ENCODE results near the gene ARL8B. TPM values are rescaled to one million over a fixed set of nuclear protein-coding genes. Genes with fewer than 3 reads are reported as not detected.

Gene ARL8B
- total and polyA plus RNA-seq, 2 donors (not counting 1 experiment from before 2014, with no cell fraction given) = 74.8 to 98.4 TPM

- no peaks in the 10 kb centered on the region for H3K27me3 ChIP-seq (ENCODE audit: control insufficient read depth, insufficient read depth, low read length)
- H3K9ac ChIP-seq (ENCODE audit: insufficient read depth, low read length) = no peak overlapping the region
- H3K4me2 ChIP-seq (ENCODE audit: extremely low read depth, insufficient read depth, low read length) = no peak overlapping the region
- H4K20me1 ChIP-seq (ENCODE audit: control insufficient read depth, extremely low read depth, insufficient read depth, low read length) = no peaks in the 10 kb centered on the region
- TF ChIP-seq EZH2 (IDR thresholded peaks at IDR 0.05; ENCODE audit: low read length, missing control alignments) (no peak), CTCF (conservative IDR thresholded peaks at IDR 0.05 in 1 of 2, IDR thresholded peaks at IDR 0.05 in 1 of 2; ENCODE audit: low read depth in 1 of 2, low read length in 2 of 2) (no peak)
- peaks cover 3% of the 10 kb centered on the region for H3K36me3 ChIP-seq (ENCODE audit: control insufficient read depth, insufficient read depth, low read length)
- DNase-seq (ENCODE audit: low read depth in 2 of 2) = no peak
- peaks cover 2% of the 10 kb centered on the region for H3K4me1 ChIP-seq (ENCODE audit: control insufficient read depth, extremely low read depth, insufficient read depth, low read length)
- no peaks in the 10 kb centered on the region for H3K9me3 ChIP-seq (ENCODE audit: control insufficient read depth, insufficient read depth, low read depth, low read length)
- no peak overlapping the region for H2AFZ ChIP-seq (ENCODE audit: low read length)
- H3K4me3 ChIP-seq (replicated peaks in 1 of 4; ENCODE audit: control extremely low read depth in 1 of 4, insufficient read depth in 1 of 4, low read depth in 3 of 4, low read length in 4 of 4) = no peak overlapping the region
- H3K79me2 ChIP-seq (ENCODE audit: control insufficient read depth, insufficient read depth, low read length) = no peaks in the 10 kb centered on the region
- no peak overlapping the region for H3K27ac ChIP-seq (ENCODE audit: insufficient read depth, low read length)
Measured at GRCh38 chr3:5219216-5219615, 97.1 kb downstream of the ARL8B start.

- Histone ChIP-seq H3K36me3 (ENCODE audit: control insufficient read depth, insufficient read depth, low read length) (peaks cover 3% of the 10 kb centered on the region), H3K9ac (ENCODE audit: insufficient read depth, low read length) (no peak overlapping the region), H3K27ac (ENCODE audit: insufficient read depth, low read length) (no peak overlapping the region), H2AFZ (ENCODE audit: low read length) (no peak overlapping the region), H3K9me3 (ENCODE audit: control insufficient read depth, insufficient read depth, low read depth, low read length) (no peaks in the 10 kb centered on the region), H3K79me2 (ENCODE audit: control insufficient read depth, insufficient read depth, low read length) (no peaks in the 10 kb centered on the region), H3K27me3 (ENCODE audit: control insufficient read depth, insufficient read depth, low read length) (no peaks in the 10 kb centered on the region), H3K4me1 (ENCODE audit: control insufficient read depth, extremely low read depth, insufficient read depth, low read length) (peaks cover 2% of the 10 kb centered on the region), H4K20me1 (ENCODE audit: control insufficient read depth, extremely low read depth, insufficient read depth, low read length) (no peaks in the 10 kb centered on the region), H3K4me2 (ENCODE audit: extremely low read depth, insufficient read depth, low read length) (no peak overlapping the region), H3K4me3 (replicated peaks in 1 of 4; ENCODE audit: control extremely low read depth in 1 of 4, insufficient read depth in 1 of 4, low read depth in 3 of 4, low read length in 4 of 4) (no peak overlapping the region)
- no peak for DNase-seq (ENCODE audit: low read depth in 2 of 2)
- TF ChIP-seq EZH2 (IDR thresholded peaks at IDR 0.05; ENCODE audit: low read length, missing control alignments) (no peak), CTCF (conservative IDR thresholded peaks at IDR 0.05 in 1 of 2, IDR thresholded peaks at IDR 0.05 in 1 of 2; ENCODE audit: low read depth in 1 of 2, low read length in 2 of 2) (no peak)
Measured at GRCh38 chr3:5220193-5220592, 98.1 kb downstream of the ARL8B start.

- no peaks in the 10 kb centered on the region for H3K27me3 ChIP-seq (ENCODE audit: control insufficient read depth, insufficient read depth, low read length)
- no peaks in the 10 kb centered on the region for H3K9me3 ChIP-seq (ENCODE audit: control insufficient read depth, insufficient read depth, low read depth, low read length)
- H4K20me1 ChIP-seq (ENCODE audit: control insufficient read depth, extremely low read depth, insufficient read depth, low read length) = no peaks in the 10 kb centered on the region
- H3K4me2 ChIP-seq (ENCODE audit: extremely low read depth, insufficient read depth, low read length) = no peak overlapping the region
- no peak for DNase-seq (ENCODE audit: low read depth in 2 of 2)
- no peak overlapping the region for H3K27ac ChIP-seq (ENCODE audit: insufficient read depth, low read length)
- no peak for TF ChIP-seq EZH2 (IDR thresholded peaks at IDR 0.05; ENCODE audit: low read length, missing control alignments)
- H2AFZ ChIP-seq (ENCODE audit: low read length) = no peak overlapping the region
- H3K4me3 ChIP-seq (replicated peaks in 1 of 4; ENCODE audit: control extremely low read depth in 1 of 4, insufficient read depth in 1 of 4, low read depth in 3 of 4, low read length in 4 of 4) = no peak overlapping the region
- H3K9ac ChIP-seq (ENCODE audit: insufficient read depth, low read length) = no peak overlapping the region
- H3K4me1 ChIP-seq (ENCODE audit: control insufficient read depth, extremely low read depth, insufficient read depth, low read length) = peaks cover 2% of the 10 kb centered on the region
- H3K79me2 ChIP-seq (ENCODE audit: control insufficient read depth, insufficient read depth, low read length) = no peaks in the 10 kb centered on the region
- peaks cover 3% of the 10 kb centered on the region for H3K36me3 ChIP-seq (ENCODE audit: control insufficient read depth, insufficient read depth, low read length)
Measured at GRCh38 chr3:5220667-5221431, 98.8 kb downstream of the ARL8B start.

Data from fibroblast of lung (primary cell).